HG03103 (cell line): ENCODE results near the gene RERE.

Source experiments
- ATAC-seq: cut with Tn5 transposase; IDR thresholded peaks from one replicate; pipeline ENCODE4 v1.9.1; 2021; ENCODE audit warnings: low read depth; ENCODE audit not compliant: unreplicated experiment

RERE gene

DNA sequence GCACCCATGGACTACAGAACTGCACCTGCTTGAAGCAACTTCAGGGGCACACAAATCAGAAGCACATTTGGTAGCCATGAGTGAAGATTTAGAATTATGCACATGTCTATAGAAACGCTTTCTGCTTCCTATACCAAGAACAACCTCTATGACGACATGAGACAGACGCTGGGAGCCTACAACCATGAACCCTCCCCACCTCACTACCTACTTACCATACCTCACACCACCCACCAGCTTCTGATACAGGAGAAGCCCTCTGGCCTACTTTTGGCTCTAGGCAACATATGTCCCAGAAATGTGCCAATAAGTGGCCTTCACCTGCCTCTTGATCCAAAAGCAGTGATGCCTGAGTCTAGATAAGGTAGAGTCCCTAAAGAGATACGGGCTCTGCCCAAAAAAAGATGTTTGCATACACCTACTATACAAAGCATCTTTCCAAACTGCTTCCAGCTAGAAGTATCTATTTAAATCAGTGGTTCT, 441.0 kb downstream of the RERE start:
- ATAC-seq, result no peak

DNA sequence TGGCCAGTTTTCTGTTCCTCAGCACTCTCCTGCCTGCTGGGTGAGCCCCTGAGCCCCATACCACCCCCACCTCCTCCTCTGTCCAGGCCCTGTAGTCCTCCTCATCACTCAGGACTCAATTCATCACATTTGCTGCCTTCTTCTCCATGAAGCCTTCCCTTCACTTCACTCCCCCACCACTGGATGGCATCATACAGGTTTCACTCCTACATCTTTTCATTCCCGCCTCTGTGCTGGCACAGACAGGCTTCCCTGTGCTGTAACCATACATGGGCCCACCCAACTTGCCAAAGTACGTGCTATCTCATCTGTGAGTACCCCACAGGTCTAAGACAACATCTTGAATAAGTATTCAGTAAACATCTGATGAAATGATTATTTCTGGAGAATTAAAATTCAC, 442.6 kb downstream of the RERE start:
- no peak for ATAC-seq

DNA sequence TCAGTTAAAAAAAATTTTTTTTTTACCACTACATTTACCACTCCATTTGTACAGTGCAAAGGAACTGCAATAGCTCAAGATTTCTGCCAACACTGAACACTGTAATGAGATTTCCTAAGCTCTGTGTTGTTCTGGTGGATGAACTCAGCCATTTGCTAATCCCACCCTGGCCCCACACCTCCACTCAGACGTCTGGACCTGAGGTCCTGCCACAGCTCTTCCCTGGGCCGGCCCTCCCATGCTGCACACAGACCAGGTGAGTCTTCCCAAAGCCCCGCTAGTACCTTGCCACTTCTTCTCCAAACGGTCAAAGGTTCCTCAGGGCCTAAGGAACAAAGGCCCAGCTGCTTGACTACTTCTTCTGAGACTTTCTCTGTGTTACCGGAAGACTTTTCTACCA, 443.1 kb downstream of the RERE start:
- ATAC-seq, result no peak

GRCh38 chr1:8373581-8374241, 443.7 kb downstream of the RERE start:
- no peak for ATAC-seq

DNA sequence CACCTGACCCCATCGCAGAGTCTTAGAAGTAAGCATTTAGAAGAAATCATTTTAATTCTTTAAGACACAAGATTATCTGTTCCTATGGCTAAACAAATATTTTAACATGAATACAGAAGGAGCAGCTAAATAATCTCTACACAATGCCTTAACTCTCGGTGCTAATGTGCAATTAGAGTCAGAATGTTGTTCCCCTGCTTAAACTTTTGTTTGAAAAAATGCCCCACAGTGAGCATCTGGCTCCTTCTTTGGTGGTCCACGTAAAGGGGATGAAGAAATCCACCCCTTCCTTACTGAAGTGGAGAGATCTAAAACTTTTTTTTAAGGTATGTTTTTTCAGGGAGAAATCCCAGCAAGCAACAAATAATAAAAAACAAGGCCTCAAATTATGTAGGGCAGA, 444.3 kb downstream of the RERE start:
- ATAC-seq, result no peak

DNA sequence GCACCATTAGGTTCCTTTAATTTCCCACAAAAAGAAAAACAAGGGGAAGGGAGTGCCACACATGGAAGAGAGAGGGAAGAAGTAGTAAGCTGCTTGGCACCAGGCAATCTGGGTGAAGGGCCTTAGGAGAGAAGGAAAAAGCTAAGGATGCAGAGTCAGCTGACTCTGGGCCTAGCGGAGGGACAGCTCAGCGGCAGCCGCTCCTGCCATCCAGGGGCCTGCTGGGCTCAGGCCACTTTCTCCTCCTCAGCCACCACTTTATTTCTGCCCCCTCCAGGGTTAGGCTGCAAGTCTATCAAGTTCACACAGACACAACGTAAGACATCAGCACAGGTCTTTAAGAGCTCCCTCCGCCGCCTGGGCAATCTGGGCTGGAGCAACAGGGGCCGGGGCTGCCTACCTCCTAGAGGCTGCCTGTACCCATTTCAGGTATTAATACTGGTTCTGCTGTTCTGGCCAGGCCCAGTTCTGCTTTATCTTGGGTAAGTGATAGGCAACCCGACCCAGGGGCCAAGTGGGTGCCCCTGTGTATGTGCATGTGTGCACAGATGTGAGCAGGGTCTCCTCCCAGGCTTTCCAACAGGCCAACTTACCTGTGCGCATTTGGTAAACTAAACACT, 446.0 kb downstream of the RERE start:
- no peak for ATAC-seq

- no peak for ATAC-seq
Measured at GRCh38 chr1:8370905-8371315, 446.5 kb downstream of the RERE start.

DNA sequence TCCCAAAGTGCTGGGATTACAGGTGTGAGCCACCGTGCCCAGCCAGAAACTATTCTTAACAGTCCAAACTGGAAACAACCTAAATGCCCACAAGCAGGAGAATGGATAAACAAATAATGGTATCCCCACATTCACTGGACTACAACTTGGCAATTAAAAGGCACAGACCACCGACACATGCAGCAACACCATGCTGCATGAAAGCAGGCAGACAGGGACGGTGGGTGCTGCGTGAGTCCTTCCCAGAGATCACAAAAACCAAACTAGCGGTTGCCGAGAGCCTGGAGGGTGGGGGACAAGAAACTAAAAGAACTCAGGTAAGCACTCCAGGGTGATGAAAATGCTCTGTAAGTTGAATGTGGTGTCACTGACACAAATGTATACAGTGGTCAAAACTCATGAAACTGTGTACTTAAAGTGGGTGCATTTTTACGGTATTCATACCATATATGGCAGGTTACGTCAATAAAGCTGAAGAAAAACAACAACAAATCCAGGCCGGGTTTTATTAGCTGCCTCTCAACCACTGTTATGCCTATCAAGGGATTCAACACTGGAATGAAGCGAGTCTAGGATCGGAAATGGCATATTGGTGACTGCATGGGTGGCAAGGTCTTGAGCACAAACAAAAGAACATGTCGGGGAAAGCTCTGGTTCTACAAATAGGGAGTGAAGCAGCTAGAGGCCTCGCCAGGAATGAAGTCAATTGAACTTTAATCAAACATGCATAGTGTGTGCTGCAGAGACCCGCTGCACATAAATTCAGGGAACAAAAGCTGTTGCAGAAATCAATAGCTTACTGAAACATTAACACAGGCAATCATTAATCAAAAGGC, 447.2 kb downstream of the RERE start:
- ATAC-seq, result no peak

DNA sequence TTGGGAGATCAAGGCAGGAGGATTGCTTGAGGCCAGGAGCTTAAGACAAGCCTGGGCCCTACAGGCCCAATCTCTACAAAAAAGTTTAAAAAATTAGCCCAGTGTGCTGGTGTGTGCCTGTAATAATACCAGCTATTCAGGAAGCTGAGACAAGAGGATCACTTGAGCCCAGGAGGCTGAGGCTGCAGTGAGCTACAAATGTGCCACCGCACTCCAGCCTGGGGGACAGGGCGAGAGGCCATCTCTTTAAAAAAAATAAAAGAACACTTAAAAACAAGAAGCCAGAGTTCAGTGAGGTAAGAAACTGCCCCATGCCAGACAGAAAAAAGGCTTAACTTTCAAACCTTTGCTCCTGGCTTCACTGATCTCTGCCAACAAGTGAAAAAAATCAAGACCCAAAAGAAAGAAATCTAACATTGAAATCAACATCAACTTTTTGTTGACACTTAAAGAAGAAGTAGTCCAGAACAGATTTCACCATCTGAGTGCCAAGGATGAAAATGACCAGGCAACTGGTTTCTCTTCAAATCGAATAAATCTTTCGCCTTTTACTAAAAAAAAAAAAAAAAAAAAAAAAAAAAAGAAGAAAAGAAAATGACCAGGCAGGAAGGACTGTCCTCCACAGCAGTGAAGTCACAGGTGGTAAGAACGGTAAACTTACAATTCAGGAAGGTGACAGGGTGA, 448.3 kb downstream of the RERE start:
- ATAC-seq, result no peak

GRCh38 chr1:8367571-8368194, 449.8 kb downstream of the RERE start:
- no peak for ATAC-seq

DNA sequence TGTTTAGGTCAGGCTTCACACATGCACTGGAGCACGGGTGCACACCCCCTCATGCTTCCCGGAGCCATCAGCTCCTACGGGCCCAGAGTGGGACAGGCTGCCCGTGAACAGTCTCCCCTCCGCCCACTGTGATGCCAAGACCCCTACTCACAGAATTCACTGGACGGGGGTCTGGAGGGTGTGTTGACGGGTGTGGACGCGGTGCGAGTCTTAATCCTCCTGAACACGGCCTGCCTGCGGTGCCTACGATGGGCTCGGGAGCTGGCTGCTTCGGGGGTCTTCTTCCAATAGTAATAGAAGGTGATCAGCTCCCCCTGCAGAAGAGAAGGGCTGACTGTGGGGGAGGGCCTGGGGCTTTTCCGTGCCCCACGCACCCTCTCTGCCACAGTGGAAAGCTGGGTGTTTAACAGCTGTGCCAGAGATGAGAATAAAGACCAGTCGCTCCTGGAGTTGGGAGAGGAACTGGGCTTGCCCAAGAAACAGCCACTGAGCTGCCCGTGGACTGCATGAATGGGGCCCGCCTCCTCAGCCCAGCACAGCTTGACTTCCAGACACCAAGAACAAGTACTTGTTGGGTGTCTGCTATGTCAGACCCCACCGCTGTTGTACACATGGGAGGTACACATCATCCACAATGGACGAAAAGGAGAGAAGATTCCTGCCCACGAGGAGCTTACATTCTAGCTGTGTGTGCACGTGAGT, 451.6 kb downstream of the RERE start:
- no peak for ATAC-seq

DNA sequence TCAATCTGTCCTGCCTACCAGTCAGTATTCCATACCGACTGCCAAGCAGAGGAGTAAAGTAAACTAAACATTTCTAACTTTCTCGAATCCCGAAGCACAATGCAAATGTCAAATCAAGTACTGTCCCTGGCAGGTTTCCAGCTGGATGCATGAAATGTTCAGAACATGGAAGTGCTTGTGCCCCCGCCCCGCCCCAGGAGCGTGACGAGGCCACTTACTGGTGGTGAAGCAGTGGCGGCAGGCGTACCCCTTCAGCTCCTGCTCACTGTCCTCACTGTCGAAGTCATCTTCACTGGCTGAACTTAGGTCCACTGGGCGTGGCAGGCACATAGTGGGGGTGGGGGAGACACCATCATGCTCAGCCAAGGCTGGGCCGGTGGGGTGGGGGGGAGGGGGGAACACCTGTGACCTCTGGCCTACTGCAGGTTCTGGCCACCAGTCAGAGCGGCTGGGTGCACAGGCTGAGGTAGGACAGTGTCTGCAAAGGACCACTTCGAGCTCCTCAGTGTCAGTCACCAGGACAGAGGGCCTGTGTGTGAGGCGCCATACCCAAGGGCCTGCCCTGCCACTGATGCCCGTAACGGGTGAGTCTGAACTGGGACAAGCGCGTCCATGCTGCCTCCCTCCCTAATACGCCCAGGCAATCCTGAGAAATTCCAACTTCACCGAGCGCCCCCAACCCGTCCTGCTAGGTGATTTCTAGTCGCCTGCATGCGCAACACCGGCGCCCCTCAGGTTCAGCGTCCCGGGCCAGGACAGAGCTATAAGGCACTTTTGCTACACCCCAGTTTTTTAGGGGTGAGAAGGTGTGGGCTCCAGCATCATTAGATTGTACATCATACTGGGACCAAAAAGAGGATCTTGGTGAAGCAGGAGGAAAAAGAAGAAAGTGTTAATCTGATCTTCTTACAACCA, 452.7 kb downstream of the RERE start:
- no peak for ATAC-seq

GRCh38 chr1:8363767-8364301, 453.6 kb downstream of the RERE start:
- no peak for ATAC-seq

GRCh38 chr1:8363186-8363766, 454.2 kb downstream of the RERE start:
- ATAC-seq, result no peak

GRCh38 chr1:8362701-8363101, 454.7 kb downstream of the RERE start:
- ATAC-seq, result no peak

DNA sequence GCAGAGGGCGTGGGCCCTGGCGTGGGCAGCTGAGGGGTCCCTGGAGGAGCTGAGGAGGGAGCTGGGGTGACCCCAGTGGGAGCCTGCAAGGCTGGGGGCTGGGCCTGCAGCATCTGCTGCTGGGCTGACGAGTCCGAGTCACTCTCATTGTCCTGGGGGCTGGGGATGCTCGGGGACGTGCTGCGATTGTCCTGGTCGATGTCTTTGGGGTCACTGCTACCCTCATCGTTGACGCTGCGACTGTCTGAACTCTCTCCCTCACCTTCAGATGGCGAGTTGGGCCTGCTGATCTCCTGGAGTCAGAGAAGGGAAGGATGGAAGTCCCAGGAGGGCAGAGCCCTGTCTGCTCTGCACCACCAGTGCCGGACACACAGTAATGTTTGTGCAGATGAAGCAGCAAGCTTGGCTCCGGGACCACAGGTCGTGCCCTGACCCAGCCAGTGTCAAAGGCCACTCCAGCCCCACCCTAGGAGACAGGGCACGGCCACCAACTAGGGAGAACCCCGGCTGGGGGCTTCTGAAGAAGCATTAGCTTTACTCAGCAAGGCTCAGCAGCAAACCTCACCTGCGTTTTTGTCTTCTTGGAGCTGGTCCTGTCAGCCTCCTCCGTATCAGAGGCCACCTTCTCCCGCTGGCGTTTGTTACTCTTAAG, 456.1 kb downstream of the RERE start:
- ATAC-seq, result no peak

GRCh38 chr1:8360493-8361197, 456.8 kb downstream of the RERE start:
- no peak for ATAC-seq
